ENCODE measurements around the gene UBE4B. TPM values are rescaled to one million over a fixed set of nuclear protein-coding genes. Genes with fewer than 3 reads are reported as not detected.

UBE4B gene
- total RNA-seq, 1 experiment from 2014 or later: 40.3 TPM

DNA sequence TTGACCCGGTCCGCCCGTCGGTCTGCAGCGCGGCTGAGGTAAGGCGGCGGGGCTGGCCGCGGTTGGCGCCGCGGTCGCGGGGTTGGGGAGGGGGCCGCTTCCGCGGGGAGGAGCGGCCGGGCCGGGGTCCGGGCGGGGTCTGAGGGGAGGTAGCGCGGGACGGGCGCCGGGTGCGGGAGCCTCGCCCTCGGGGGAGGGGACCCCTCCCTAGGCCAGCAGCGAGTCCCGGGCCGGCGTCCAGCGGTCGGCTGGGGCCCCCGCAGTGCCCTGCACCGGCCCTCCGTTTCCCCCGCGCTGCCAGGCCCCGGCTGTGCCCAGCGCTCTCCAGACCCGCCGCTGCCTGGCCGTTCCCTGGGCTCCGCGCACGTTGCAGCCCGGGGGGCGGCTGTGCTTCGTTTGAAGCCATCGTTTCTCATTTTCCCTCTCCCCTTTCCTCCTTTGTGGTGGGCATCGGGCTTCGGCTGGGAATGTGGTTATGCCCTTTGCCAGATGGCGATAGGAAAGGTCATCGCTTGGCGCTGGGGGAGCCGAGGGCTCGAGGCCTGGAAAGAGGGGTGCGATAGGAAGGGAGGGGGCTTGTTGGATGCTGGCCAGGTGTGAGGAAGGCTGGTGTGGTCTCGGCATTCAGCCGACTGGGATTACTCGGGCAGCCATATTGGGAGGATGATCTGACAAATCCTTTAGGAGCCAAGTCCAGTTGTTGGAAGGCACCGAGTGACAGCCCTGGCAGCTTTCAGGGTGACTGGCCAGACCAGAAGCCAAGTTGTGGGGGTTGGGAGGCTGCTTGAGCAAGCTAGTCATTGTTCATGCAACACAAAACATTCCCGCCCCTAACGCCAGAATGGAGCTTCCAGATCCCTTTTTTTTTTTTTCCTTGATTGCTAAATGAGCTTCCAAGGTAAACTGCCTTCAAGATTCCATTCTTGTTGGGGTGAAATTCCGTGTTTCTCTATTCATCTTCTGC, 178.4 kb downstream of the UBE4B start:
- Histone ChIP-seq H3K4me3 (ENCODE audit: low read depth, low read length) (peak overlapping the region; percentile 76), H3K9me3 (no peaks in the 10 kb centered on the region), H3K27me3 (replicated peaks; ENCODE audit: control insufficient read depth, insufficient read depth, low read length) (no peaks in the 10 kb centered on the region), H3K4me1 (peaks cover 8% of the 10 kb centered on the region; the same call in 1 of the 2 replicates), H3K36me3 (ENCODE audit: control insufficient read depth, insufficient read depth, low read length) (no peaks in the 10 kb centered on the region)
- peaks cover 14% of the 10 kb centered on the region for H3K36me3 Mint-ChIP-seq (ENCODE audit: insufficient read depth, unreplicated experiment)
- H3K27ac Mint-ChIP-seq (ENCODE audit: unreplicated experiment): peak overlapping the region; percentile 83
- CTCF ChIA-PET: interaction anchor here (0.6 to 1.9 kb wide), 9 partner anchors 10 to 297 kb away, joined by 3 to 8 read pairs (median 4); no protein-coding TSS in a partner anchor
- peak; percentile 68 to 71 for DNase-seq
- TSS peak; percentile 47 for BruUV-seq (replicated peaks)
- TF ChIP-seq, protein P1, sequence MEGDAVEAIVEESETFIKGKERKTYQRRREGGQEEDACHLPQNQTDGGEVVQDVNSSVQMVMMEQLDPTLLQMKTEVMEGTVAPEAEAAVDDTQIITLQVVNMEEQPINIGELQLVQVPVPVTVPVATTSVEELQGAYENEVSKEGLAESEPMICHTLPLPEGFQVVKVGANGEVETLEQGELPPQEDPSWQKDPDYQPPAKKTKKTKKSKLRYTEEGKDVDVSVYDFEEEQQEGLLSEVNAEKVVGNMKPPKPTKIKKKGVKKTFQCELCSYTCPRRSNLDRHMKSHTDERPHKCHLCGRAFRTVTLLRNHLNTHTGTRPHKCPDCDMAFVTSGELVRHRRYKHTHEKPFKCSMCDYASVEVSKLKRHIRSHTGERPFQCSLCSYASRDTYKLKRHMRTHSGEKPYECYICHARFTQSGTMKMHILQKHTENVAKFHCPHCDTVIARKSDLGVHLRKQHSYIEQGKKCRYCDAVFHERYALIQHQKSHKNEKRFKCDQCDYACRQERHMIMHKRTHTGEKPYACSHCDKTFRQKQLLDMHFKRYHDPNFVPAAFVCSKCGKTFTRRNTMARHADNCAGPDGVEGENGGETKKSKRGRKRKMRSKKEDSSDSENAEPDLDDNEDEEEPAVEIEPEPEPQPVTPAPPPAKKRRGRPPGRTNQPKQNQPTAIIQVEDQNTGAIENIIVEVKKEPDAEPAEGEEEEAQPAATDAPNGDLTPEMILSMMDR (IDR thresholded peaks at IDR 0.05; ENCODE audit: insufficient read depth in 1 of 2, low read depth in 1 of 2, low read length in 1 of 2, severe bottlenecking in 1 of 2, unreplicated experiment in 1 of 2): no peak
- peak overlapping the region; percentile 95 for H3K4me3 Mint-ChIP-seq (ENCODE audit: unreplicated experiment)
- POLR2A ChIA-PET: interaction anchor here (0.6 to 1.1 kb wide), 4 partner anchors 39 to 300 kb away, joined by 3 to 7 read pairs (median 4); partner anchors contain the start of genes LZIC, NMNAT1 and PGD
- intact Hi-C loops (cut with micrococcal nuclease; ENCODE audit: unreplicated experiment): loop anchor here (1.0 to 5.0 kb wide), 3 partner anchors 61 to 217 kb away; no protein-coding TSS in a partner anchor
- no peaks in the 10 kb centered on the region for H3K9me3 Mint-ChIP-seq (ENCODE audit: unreplicated experiment)
- no peaks in the 10 kb centered on the region for H3K27me3 Mint-ChIP-seq (ENCODE audit: insufficient read depth, unreplicated experiment)
- H3K4me1 Mint-ChIP-seq (ENCODE audit: low read depth, unreplicated experiment): peaks cover 20% of the 10 kb centered on the region

DNA sequence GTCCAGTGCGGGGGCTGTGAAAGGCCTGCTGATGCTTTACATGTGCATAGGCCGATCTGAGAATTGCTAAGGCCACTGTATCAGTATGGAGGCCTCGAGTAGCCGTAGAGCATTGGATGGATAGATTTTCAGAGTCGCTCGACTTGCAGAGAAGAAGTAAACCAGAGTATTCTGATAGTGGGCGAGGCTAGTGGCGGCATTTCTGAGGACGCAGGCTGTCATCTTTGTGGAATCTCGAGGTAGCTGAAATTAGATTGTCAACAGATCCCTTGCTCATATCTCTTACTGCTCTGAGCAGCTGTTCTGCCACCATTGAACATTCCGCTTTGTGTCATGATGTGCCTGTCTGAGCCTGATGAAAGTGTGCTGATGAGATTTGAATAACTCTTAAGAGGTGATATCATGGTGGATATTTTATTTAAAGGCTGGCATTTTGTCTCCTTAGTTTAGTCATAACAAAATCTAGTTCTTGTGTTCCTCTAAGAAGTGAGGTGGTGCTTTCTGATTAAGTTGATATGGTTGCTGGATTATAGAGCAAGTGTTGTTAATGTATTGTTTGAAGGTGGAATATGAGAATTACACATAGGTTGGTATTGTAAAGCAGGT, 179.2 kb downstream of the UBE4B start:
- TF ChIP-seq, protein P1 (IDR thresholded peaks at IDR 0.05; ENCODE audit: insufficient read depth in 1 of 2, low read depth in 1 of 2, low read length in 1 of 2, severe bottlenecking in 1 of 2, unreplicated experiment in 1 of 2): no peak
- no peaks in the 10 kb centered on the region for H3K36me3 ChIP-seq (ENCODE audit: control insufficient read depth, insufficient read depth, low read length)
- H3K27me3 ChIP-seq (replicated peaks; ENCODE audit: control insufficient read depth, insufficient read depth, low read length): no peaks in the 10 kb centered on the region
- intact Hi-C loops (cut with micrococcal nuclease; ENCODE audit: unreplicated experiment): loop anchor here (1.0 to 5.0 kb wide), 3 partner anchors 60 to 216 kb away; no protein-coding TSS in a partner anchor
- H3K9me3 ChIP-seq: no peaks in the 10 kb centered on the region
- no peaks in the 10 kb centered on the region for H3K9me3 Mint-ChIP-seq (ENCODE audit: unreplicated experiment)
- peak overlapping the region; percentile 76 for H3K4me3 ChIP-seq (ENCODE audit: low read depth, low read length)
- peaks cover 14% of the 10 kb centered on the region for H3K36me3 Mint-ChIP-seq (ENCODE audit: insufficient read depth, unreplicated experiment)
- DNase-seq: peak; percentile 31 to 36
- ChIA-PET CTCF (interaction anchor here (0.6 to 0.7 kb wide), 3 partner anchors 46 to 206 kb away, joined by 3 to 8 read pairs (median 3); no protein-coding TSS in a partner anchor), POLR2A (no interaction called here)
- H3K4me1 ChIP-seq: peaks cover 8% of the 10 kb centered on the region; the same call in 1 of the 2 replicates
- no TSS peak for BruUV-seq (replicated peaks)
- H3K4me1 Mint-ChIP-seq (ENCODE audit: low read depth, unreplicated experiment): peaks cover 28% of the 10 kb centered on the region
- no peaks in the 10 kb centered on the region for H3K27me3 Mint-ChIP-seq (ENCODE audit: insufficient read depth, unreplicated experiment)
- H3K4me3 Mint-ChIP-seq (ENCODE audit: unreplicated experiment): peak overlapping the region; percentile 95
- peak overlapping the region; percentile 83 for H3K27ac Mint-ChIP-seq (ENCODE audit: unreplicated experiment)

DNA sequence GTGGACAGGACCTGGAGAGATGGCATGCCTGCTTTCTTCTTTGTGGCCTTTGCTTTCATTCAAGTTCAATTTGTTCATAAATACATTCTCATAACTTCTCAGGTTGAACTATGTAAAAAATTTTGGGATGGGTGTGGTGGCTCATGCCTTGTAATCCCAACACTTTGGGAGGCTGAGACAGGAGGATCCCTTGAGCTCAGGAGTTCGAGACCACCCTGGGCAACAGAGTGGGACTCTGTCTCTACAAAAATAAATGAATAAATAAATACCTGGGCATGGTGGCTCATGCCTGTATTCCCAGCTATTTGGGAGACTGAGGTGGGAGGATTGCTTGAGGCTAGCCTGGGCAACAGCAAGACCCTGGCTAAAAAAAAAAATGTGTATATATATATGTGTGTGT, 179.7 kb downstream of the UBE4B start:
- H3K4me3 Mint-ChIP-seq (ENCODE audit: unreplicated experiment): peak overlapping the region; percentile 95
- H3K4me1 Mint-ChIP-seq (ENCODE audit: low read depth, unreplicated experiment): peaks cover 30% of the 10 kb centered on the region
- H3K4me1 ChIP-seq: peaks cover 8% of the 10 kb centered on the region; the same call in 1 of the 2 replicates
- peak overlapping the region; percentile 83 for H3K27ac Mint-ChIP-seq (ENCODE audit: unreplicated experiment)
- H3K27me3 Mint-ChIP-seq (ENCODE audit: insufficient read depth, unreplicated experiment): no peaks in the 10 kb centered on the region
- peaks cover 17% of the 10 kb centered on the region for H3K36me3 Mint-ChIP-seq (ENCODE audit: insufficient read depth, unreplicated experiment)
- TF ChIP-seq, protein P1 (IDR thresholded peaks at IDR 0.05; ENCODE audit: insufficient read depth in 1 of 2, low read depth in 1 of 2, low read length in 1 of 2, severe bottlenecking in 1 of 2, unreplicated experiment in 1 of 2): no peak
- ChIA-PET POLR2A (interaction anchor here (0.6 kb wide), 1 partner anchor 539 kb away, joined by 3 read pairs; no protein-coding TSS in a partner anchor), CTCF (interaction anchor here (0.6 to 0.7 kb wide), 2 partner anchors 47 to 206 kb away, joined by 3 to 8 read pairs; no protein-coding TSS in a partner anchor)
- no peak for DNase-seq
- no peaks in the 10 kb centered on the region for H3K36me3 ChIP-seq (ENCODE audit: control insufficient read depth, insufficient read depth, low read length)
- no TSS peak for BruUV-seq (replicated peaks)
- H3K9me3 ChIP-seq: no peaks in the 10 kb centered on the region
- no peaks in the 10 kb centered on the region for H3K9me3 Mint-ChIP-seq (ENCODE audit: unreplicated experiment)
- H3K4me3 ChIP-seq (ENCODE audit: low read depth, low read length): no peak overlapping the region
- H3K27me3 ChIP-seq (replicated peaks; ENCODE audit: control insufficient read depth, insufficient read depth, low read length): no peaks in the 10 kb centered on the region
- intact Hi-C loops (cut with micrococcal nuclease; ENCODE audit: unreplicated experiment): loop anchor here (5.0 kb wide), 1 partner anchor 60 kb away; no protein-coding TSS in a partner anchor

All from Caco-2 (cell line).